Uterus (tissue), 2 donors: Measurements from ENCODE around the gene MASP1.
A peak's percentile ranks its signal among the peaks of the same experiment; 100 is the strongest.

Experiments
- POLR2A ChIP-seq, 2 donors: fragments of 450-650 bp; IDR thresholded peaks; one replicate each; pipeline ENCODE4 v1.6.1; 2016; ENCODE audit warnings: antibody characterized with exemption in 2 of 2, mild to moderate bottlenecking in 1 of 2, moderate library complexity in 1 of 2
- TF ChIP-seq, protein P1 (sequence below), 4 experiments: fragments of 200-600 bp in 2 of 4; fragments of 450-650 bp in 2 of 4; sonication (generic) in 2 of 4; IDR thresholded peaks; one replicate each; pipeline ENCODE4 v1.5.1; 2016 to 2019; ENCODE audit warnings: antibody characterized with exemption in 4 of 4, mild to moderate bottlenecking in 2 of 4, moderate library complexity in 1 of 4

DNA sequence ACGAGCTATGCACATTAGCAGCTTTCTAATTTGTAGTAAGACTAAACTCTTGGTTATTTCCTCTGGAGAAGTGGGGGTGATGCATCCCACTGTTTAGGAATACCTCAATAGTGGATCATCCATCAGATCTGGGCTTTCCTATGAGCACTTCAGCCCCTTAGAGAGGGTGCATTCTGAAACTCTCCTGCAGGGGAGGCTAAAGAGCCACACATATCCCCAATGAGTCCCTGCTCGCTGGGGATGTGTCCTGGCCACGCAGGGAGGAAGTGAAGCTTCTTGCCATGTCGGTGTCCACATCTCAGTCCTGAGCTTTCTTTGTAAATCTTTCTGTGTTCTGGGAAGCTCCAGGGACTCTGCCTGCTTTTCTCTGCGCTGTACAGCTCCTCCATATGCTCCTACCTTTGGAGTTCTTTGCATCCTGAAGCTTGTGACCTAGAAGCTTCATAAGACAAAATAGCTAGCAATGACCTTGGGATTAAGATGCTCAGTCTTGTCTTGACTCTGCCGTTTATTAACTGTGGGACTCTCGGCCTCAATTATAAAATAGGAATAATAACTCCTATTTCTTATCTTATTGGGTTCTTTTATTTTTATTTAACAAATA, 28.3 kb upstream of the MASP1 start:
- TF ChIP-seq, protein P1, sequence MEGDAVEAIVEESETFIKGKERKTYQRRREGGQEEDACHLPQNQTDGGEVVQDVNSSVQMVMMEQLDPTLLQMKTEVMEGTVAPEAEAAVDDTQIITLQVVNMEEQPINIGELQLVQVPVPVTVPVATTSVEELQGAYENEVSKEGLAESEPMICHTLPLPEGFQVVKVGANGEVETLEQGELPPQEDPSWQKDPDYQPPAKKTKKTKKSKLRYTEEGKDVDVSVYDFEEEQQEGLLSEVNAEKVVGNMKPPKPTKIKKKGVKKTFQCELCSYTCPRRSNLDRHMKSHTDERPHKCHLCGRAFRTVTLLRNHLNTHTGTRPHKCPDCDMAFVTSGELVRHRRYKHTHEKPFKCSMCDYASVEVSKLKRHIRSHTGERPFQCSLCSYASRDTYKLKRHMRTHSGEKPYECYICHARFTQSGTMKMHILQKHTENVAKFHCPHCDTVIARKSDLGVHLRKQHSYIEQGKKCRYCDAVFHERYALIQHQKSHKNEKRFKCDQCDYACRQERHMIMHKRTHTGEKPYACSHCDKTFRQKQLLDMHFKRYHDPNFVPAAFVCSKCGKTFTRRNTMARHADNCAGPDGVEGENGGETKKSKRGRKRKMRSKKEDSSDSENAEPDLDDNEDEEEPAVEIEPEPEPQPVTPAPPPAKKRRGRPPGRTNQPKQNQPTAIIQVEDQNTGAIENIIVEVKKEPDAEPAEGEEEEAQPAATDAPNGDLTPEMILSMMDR (IDR thresholded peaks at IDR 0.05): peak; percentile 34 to 75 (median 64)
- no peak for TF ChIP-seq POLR2A (IDR thresholded peaks at IDR 0.05)
